Ascending aorta (tissue), 2 donors: ENCODE results near the gene A2ML1. TPM values are rescaled to one million over a fixed set of nuclear protein-coding genes. Genes with fewer than 3 reads are reported as not detected.

Experiments
- DNase-seq, 2 donors: peaks; one replicate each; pipeline ENCODE4 v3.0.0-alpha.2; 2019; ENCODE audit warnings: low spot score in 2 of 2
- H3K27ac ChIP-seq, 2 donors: fragments of 200-600 bp; sonication (generic); one replicate each; pipeline ENCODE4 v1.5.1; 2016 to 2017; ENCODE audit warnings: mild to moderate bottlenecking in 1 of 2
- H3K27me3 ChIP-seq: fragments of 200-600 bp; sonication (generic); one replicate; pipeline ENCODE4 v1.5.1; 2017
- H3K36me3 ChIP-seq, 2 donors: fragments of 200-600 bp; sonication (generic); one replicate each; pipeline ENCODE4 v1.5.1; 2016
- H3K4me1 ChIP-seq, 2 donors: fragments of 200-600 bp; sonication (generic); one replicate each; pipeline ENCODE4 v1.5.1; 2016 to 2017; ENCODE audit warnings: mild to moderate bottlenecking in 1 of 2
- H3K4me3 ChIP-seq, 2 donors: fragments of 200-600 bp; sonication (generic); one replicate each; pipeline ENCODE4 v1.5.1; 2016 to 2017; ENCODE audit warnings: mild to moderate bottlenecking in 1 of 2
- H3K9me3 ChIP-seq, 2 donors: fragments of 200-600 bp; sonication (generic); one replicate each; pipeline ENCODE4 v1.5.1; 2016
- intact Hi-C: fragments of 100-400 bp; cut with DNase I; formaldehyde crosslinking; loops from one replicate; pipeline ENCODE4 v1.15.1; 2023
- total RNA-seq: library from RNA; depleted of rRNA; stranded (reverse); fragments of >200 nt; gene quantifications from one replicate; pipeline ENCODE4 v1.1.0, GENCODE V29; 2016
- TF ChIP-seq, protein P1 (sequence below), 3 experiments: fragments of 200-600 bp in 2 of 3; fragments of 450-650 bp in 1 of 3; sonication (generic) in 2 of 3; IDR thresholded peaks; one replicate each; pipeline ENCODE4 v1.5.1; 2016 to 2019; ENCODE audit warnings: antibody characterized with exemption in 3 of 3, mild to moderate bottlenecking in 1 of 3, moderate library complexity in 1 of 3

A2ML1 gene
- total RNA-seq, 1 donor from 2014 or later, result not detected

DNA sequence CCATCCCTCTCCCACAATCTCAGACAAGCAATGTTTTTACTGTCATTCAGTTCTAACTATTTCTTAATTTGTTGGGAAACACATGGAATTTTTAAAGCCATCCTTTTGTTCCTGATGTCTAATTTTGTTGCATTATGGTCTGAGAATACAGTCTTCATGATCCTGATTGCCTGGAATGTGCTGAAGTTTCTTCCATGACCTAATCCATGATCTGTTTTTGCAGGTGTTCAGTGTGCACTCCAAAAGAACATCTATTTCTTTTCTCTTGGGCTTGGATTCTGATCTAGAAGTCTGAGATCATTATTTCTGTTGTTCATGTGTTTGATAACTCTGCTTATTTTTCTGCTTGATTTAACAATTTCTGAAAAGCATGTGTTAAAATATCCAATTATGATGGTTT is 48.6 kb downstream of the A2ML1 start:
- H3K4me3 ChIP-seq, result no peak overlapping the region
- intact Hi-C loops, result no loop called here
- no peak for DNase-seq
- TF ChIP-seq, protein P1, sequence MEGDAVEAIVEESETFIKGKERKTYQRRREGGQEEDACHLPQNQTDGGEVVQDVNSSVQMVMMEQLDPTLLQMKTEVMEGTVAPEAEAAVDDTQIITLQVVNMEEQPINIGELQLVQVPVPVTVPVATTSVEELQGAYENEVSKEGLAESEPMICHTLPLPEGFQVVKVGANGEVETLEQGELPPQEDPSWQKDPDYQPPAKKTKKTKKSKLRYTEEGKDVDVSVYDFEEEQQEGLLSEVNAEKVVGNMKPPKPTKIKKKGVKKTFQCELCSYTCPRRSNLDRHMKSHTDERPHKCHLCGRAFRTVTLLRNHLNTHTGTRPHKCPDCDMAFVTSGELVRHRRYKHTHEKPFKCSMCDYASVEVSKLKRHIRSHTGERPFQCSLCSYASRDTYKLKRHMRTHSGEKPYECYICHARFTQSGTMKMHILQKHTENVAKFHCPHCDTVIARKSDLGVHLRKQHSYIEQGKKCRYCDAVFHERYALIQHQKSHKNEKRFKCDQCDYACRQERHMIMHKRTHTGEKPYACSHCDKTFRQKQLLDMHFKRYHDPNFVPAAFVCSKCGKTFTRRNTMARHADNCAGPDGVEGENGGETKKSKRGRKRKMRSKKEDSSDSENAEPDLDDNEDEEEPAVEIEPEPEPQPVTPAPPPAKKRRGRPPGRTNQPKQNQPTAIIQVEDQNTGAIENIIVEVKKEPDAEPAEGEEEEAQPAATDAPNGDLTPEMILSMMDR (IDR thresholded peaks at IDR 0.05), result no peak
- no peaks in the 10 kb centered on the region for H3K36me3 ChIP-seq
- no peaks in the 10 kb centered on the region for H3K4me1 ChIP-seq
- no peaks in the 10 kb centered on the region for H3K27me3 ChIP-seq
- no peak overlapping the region for H3K27ac ChIP-seq
- no peaks in the 10 kb centered on the region for H3K9me3 ChIP-seq

- intact Hi-C loops, result no loop called here
- Histone ChIP-seq H3K27me3 (no peaks in the 10 kb centered on the region), H3K36me3 (no peaks in the 10 kb centered on the region), H3K4me1 (no peaks in the 10 kb centered on the region), H3K4me3 (no peak overlapping the region), H3K9me3 (no peaks in the 10 kb centered on the region), H3K27ac (no peak overlapping the region)
- TF ChIP-seq, protein P1 (IDR thresholded peaks at IDR 0.05), result no peak
- no peak for DNase-seq
These were observed 54.5 kb downstream of the A2ML1 start for GRCh38 chr12:8876887-8877286.

- H3K9me3 ChIP-seq, result no peaks in the 10 kb centered on the region
- no peaks in the 10 kb centered on the region for H3K4me1 ChIP-seq
- intact Hi-C loops, result no loop called here
- no peaks in the 10 kb centered on the region for H3K36me3 ChIP-seq
- H3K27ac ChIP-seq, result no peak overlapping the region
- DNase-seq, result no peak
- H3K4me3 ChIP-seq, result no peak overlapping the region
- no peaks in the 10 kb centered on the region for H3K27me3 ChIP-seq
- TF ChIP-seq, protein P1 (IDR thresholded peaks at IDR 0.05), result no peak
These were observed 64.3 kb downstream of the A2ML1 start for GRCh38 chr12:8886502-8887284.

DNA sequence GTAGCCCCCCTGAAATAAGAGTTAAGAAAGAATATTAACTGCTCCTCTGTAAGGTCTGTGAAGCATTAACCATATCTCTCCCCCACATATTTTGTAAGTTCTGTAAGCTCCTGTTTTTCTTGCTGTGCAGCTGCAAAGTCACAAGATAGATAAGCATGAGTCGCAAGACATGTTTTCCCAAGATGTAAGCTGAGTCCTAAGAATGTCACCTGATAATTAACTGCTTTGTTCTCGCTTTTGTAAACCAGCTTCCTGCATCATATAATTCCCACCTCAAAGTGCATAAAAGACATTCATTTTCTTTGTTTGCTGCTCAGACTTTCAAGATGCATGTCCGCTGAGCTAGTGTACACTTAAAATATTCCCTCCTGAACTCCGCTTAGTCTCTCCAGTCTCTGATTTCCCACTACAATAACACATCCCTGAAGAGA is 64.9 kb downstream of the A2ML1 start:
- Histone ChIP-seq H3K4me3 (no peak overlapping the region), H3K27me3 (no peaks in the 10 kb centered on the region), H3K36me3 (no peaks in the 10 kb centered on the region), H3K9me3 (no peaks in the 10 kb centered on the region), H3K27ac (no peak overlapping the region), H3K4me1 (no peaks in the 10 kb centered on the region)
- no peak for DNase-seq
- TF ChIP-seq, protein P1 (IDR thresholded peaks at IDR 0.05), result no peak
- intact Hi-C loops, result no loop called here

- peak overlapping the region; percentile 45 to 60 for H3K4me3 ChIP-seq
- intact Hi-C loops, result loop anchor here (2.0 to 10.0 kb wide), 4 partner anchors 68 to 346 kb away; partner anchors contain the start of genes A2ML1, CLEC4E and MFAP5
- TF ChIP-seq, protein P1 (IDR thresholded peaks at IDR 0.05), result peak; percentile 56 to 88 (median 87)
- no peaks in the 10 kb centered on the region for H3K27me3 ChIP-seq
- H3K4me1 ChIP-seq, result no peaks in the 10 kb centered on the region
- no peak overlapping the region for H3K27ac ChIP-seq
- DNase-seq, result no peak
- no peaks in the 10 kb centered on the region for H3K9me3 ChIP-seq
- no peaks in the 10 kb centered on the region for H3K36me3 ChIP-seq
These were observed 68.1 kb downstream of the A2ML1 start for GRCh38 chr12:8890313-8891085.
